Activated CD8-positive, alpha-beta T cell treated with anti-CD3 and anti-CD28 coated beads for 36 hours (primary cell): ENCODE results near the gene RELN. TPM values are rescaled to one million over a fixed set of nuclear protein-coding genes. Genes with fewer than 3 reads are reported as not detected.

Experiments
- ATAC-seq: fragments of 200-7000 bp; cut with Tn5 transposase; one replicate; pipeline ENCODE4 v1.10.0; 2021; ENCODE audit warnings: mild to moderate bottlenecking, moderate library complexity
- CTCF ChIA-PET: fragments of 350-600 bp; sonication (Branson Sonifier 250); formaldehyde crosslinking; loops from one replicate; lab custom pipeline; 2021; ENCODE audit warnings: antibody characterized with exemption; lab: Charles Lee
- POLR2A ChIA-PET: fragments of 350-600 bp; sonication (Branson Sonifier 250); formaldehyde crosslinking; loops from one replicate; lab custom pipeline; 2021; ENCODE audit warnings: antibody characterized with exemption; lab: Charles Lee
- DNase-seq: peaks from one replicate; pipeline ENCODE4 v3.0.0-alpha.2; 2020
- H3K27ac Mint-ChIP-seq: one replicate; pipeline ENCODE4 v1.8.0; 2021; ENCODE audit warnings: mild to moderate bottlenecking, mixed read lengths
- H3K27me3 Mint-ChIP-seq: one replicate; pipeline ENCODE4 v1.8.0; 2021; ENCODE audit warnings: mixed read lengths
- H3K36me3 Mint-ChIP-seq: one replicate; pipeline ENCODE4 v1.8.0; 2021; ENCODE audit warnings: low read depth, mixed read lengths
- H3K4me1 Mint-ChIP-seq: one replicate; pipeline ENCODE4 v1.8.0; 2021; ENCODE audit warnings: low read depth, mixed read lengths
- H3K4me3 Mint-ChIP-seq: one replicate; pipeline ENCODE4 v1.8.0; 2021; ENCODE audit warnings: mild to moderate bottlenecking, moderate library complexity, mixed read lengths
- H3K9me3 Mint-ChIP-seq: one replicate; pipeline ENCODE4 v1.8.0; 2021; ENCODE audit warnings: mixed read lengths
- CTCF ChIP-seq: fragments of 200-600 bp; IDR thresholded peaks from one replicate; pipeline ENCODE4 v1.8.0; 2022; ENCODE audit warnings: antibody characterized with exemption, mild to moderate bottlenecking
- intact Hi-C: fragments of 100-400 bp; cut with micrococcal nuclease; formaldehyde crosslinking; loops from one replicate; pipeline ENCODE4 v1.10.0; 2022
- total RNA-seq, 2 experiments: library from RNA; stranded (reverse); gene quantifications; one replicate each; pipeline ENCODE4 v1.2.3, GENCODE V29; 2021

The RELN gene
- total RNA-seq, 2 experiments from 2014 or later, result not detected

GRCh38 chr7:103859709-103860108 lies 129.7 kb downstream of the RELN start:
- H3K4me3 Mint-ChIP-seq, result no peak overlapping the region
- no peak for DNase-seq
- POLR2A ChIA-PET, result no interaction called here
- H3K27me3 Mint-ChIP-seq, result peaks cover 6% of the 10 kb centered on the region
- CTCF ChIA-PET, result no interaction called here
- no peak for ATAC-seq
- intact Hi-C loops, result no loop called here
- no peaks in the 10 kb centered on the region for H3K4me1 Mint-ChIP-seq
- no peak for TF ChIP-seq CTCF
- H3K36me3 Mint-ChIP-seq, result no peaks in the 10 kb centered on the region
- H3K9me3 Mint-ChIP-seq, result no peaks in the 10 kb centered on the region
- H3K27ac Mint-ChIP-seq, result no peak overlapping the region

DNA sequence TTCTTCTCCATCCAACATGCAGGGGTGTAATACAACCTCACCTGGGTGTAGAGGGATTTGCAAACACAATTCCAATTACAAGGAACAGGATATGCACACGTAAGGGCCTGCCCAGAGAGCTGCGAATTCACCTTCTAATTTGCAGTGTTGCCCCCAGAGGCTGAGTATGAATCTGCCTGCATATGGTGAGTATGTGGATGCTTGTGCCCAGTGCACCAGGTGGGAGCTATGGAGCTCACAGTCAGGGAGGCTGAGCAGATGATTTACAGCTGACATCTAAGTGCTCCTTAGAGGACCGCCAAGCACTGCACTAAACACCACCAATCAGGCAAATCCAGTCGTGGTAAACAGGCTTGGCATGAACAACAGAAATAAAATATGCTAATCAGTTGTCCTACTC lies 132.0 kb downstream of the RELN start:
- intact Hi-C loops, result no loop called here
- TF ChIP-seq CTCF, result no peak
- H3K36me3 Mint-ChIP-seq, result no peaks in the 10 kb centered on the region
- no peaks in the 10 kb centered on the region for H3K9me3 Mint-ChIP-seq
- ChIA-PET CTCF (no interaction called here), POLR2A (no interaction called here)
- DNase-seq (no peak), ATAC-seq (no peak)
- H3K4me1 Mint-ChIP-seq, result no peaks in the 10 kb centered on the region
- H3K27me3 Mint-ChIP-seq, result peaks cover 5% of the 10 kb centered on the region
- no peak overlapping the region for H3K27ac Mint-ChIP-seq
- no peak overlapping the region for H3K4me3 Mint-ChIP-seq

- no peak overlapping the region for H3K27ac Mint-ChIP-seq
- ATAC-seq, result no peak
- POLR2A ChIA-PET, result no interaction called here
Measured at GRCh38 chr7:103856929-103857328, 132.5 kb downstream of the RELN start.

DNA sequence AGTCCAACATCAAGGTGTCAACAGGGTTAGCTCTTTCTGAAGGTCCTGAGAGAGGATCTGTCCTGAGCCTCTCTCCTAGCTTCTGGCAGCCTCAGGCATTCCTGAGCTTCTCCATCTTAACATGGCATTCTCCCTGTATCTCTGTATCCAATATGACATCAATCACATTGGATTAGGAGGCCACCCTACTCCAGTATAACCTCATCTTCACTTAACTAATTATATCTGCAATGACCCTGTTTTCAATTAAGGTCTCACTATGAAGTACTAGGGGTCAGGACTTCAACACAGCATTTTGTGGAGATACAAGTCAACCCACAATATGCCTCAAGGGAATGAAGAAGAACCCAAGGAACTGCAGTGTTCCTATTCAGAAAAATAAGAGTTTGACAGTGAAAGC lies 133.8 kb downstream of the RELN start:
- no peaks in the 10 kb centered on the region for H3K4me1 Mint-ChIP-seq
- POLR2A ChIA-PET, result no interaction called here
- peaks cover 4% of the 10 kb centered on the region for H3K9me3 Mint-ChIP-seq
- TF ChIP-seq CTCF, result no peak
- no peaks in the 10 kb centered on the region for H3K36me3 Mint-ChIP-seq
- no peak for DNase-seq
- peaks cover 5% of the 10 kb centered on the region for H3K27me3 Mint-ChIP-seq
- intact Hi-C loops, result no loop called here
- no peak overlapping the region for H3K4me3 Mint-ChIP-seq
- CTCF ChIA-PET, result no interaction called here
- no peak overlapping the region for H3K27ac Mint-ChIP-seq
- ATAC-seq, result no peak

More at GRCh38 chr7:103856929-103857328, 132.5 kb downstream of the RELN start:
- Mint-ChIP-seq H3K4me3 (no peak overlapping the region), H3K9me3 (no peaks in the 10 kb centered on the region), H3K4me1 (no peaks in the 10 kb centered on the region), H3K36me3 (no peaks in the 10 kb centered on the region), H3K27me3 (peaks cover 5% of the 10 kb centered on the region)
- no peak for DNase-seq
- TF ChIP-seq CTCF, result no peak
- CTCF ChIA-PET, result no interaction called here
- intact Hi-C loops, result no loop called here

- peaks cover 5% of the 10 kb centered on the region for H3K27me3 Mint-ChIP-seq
- H3K4me1 Mint-ChIP-seq, result no peaks in the 10 kb centered on the region
- no peaks in the 10 kb centered on the region for H3K36me3 Mint-ChIP-seq
- H3K4me3 Mint-ChIP-seq, result no peak overlapping the region
- DNase-seq (no peak), ATAC-seq (no peak)
- POLR2A ChIA-PET, result no interaction called here
- TF ChIP-seq CTCF, result no peak
- intact Hi-C loops, result no loop called here
- CTCF ChIA-PET, result no interaction called here
- peaks cover 4% of the 10 kb centered on the region for H3K9me3 Mint-ChIP-seq
- H3K27ac Mint-ChIP-seq, result no peak overlapping the region
Measured at GRCh38 chr7:103854611-103855010, 134.8 kb downstream of the RELN start.
